ENCODE data around the gene NKAIN2.

NKAIN2 gene

GRCh38 chr6:124066946-124067552, 263.4 kb downstream of the NKAIN2 start:
- no peaks in the 10 kb centered on the region for H3K27me3 ChIP-seq (ENCODE audit: control insufficient read depth in 2 of 2, insufficient read depth in 2 of 2, low read length in 2 of 2)
- no peaks in the 10 kb centered on the region for H3K4me1 ChIP-seq (ENCODE audit: control insufficient read depth in 2 of 2, insufficient read depth in 2 of 2, low read length in 2 of 2)
- no peaks in the 10 kb centered on the region for H3K36me3 ChIP-seq (ENCODE audit: control insufficient read depth in 2 of 2, insufficient read depth in 2 of 2, low read length in 2 of 2)
- H3K9me3 ChIP-seq (ENCODE audit: control insufficient read depth in 2 of 2, low read length in 2 of 2): no peaks in the 10 kb centered on the region
- H3K27ac ChIP-seq (ENCODE audit: low read depth in 2 of 2, low read length in 2 of 2): no peak overlapping the region
- no peak overlapping the region for H3K4me3 ChIP-seq (ENCODE audit: low read length in 2 of 2)
- no peak overlapping the region for H3K9ac ChIP-seq (ENCODE audit: low read depth in 1 of 2, low read length in 2 of 2)

- no peak overlapping the region for H3K9ac ChIP-seq (ENCODE audit: low read depth in 1 of 2, low read length in 2 of 2)
- no peak overlapping the region for H3K27ac ChIP-seq (ENCODE audit: low read depth in 2 of 2, low read length in 2 of 2)
- no peaks in the 10 kb centered on the region for H3K4me1 ChIP-seq (ENCODE audit: control insufficient read depth in 2 of 2, insufficient read depth in 2 of 2, low read length in 2 of 2)
- H3K27me3 ChIP-seq (ENCODE audit: control insufficient read depth in 2 of 2, insufficient read depth in 2 of 2, low read length in 2 of 2): no peaks in the 10 kb centered on the region
- H3K4me3 ChIP-seq (ENCODE audit: low read length in 2 of 2): no peak overlapping the region
- no peaks in the 10 kb centered on the region for H3K9me3 ChIP-seq (ENCODE audit: control insufficient read depth in 2 of 2, low read length in 2 of 2)
- no peaks in the 10 kb centered on the region for H3K36me3 ChIP-seq (ENCODE audit: control insufficient read depth in 2 of 2, insufficient read depth in 2 of 2, low read length in 2 of 2)
These were observed 265.7 kb downstream of the NKAIN2 start for GRCh38 chr6:124069230-124069950.

- Histone ChIP-seq H3K4me1 (ENCODE audit: control insufficient read depth in 2 of 2, insufficient read depth in 2 of 2, low read length in 2 of 2) (no peaks in the 10 kb centered on the region), H3K27me3 (ENCODE audit: control insufficient read depth in 2 of 2, insufficient read depth in 2 of 2, low read length in 2 of 2) (no peaks in the 10 kb centered on the region), H3K27ac (ENCODE audit: low read depth in 2 of 2, low read length in 2 of 2) (no peak overlapping the region), H3K9ac (ENCODE audit: low read depth in 1 of 2, low read length in 2 of 2) (no peak overlapping the region), H3K9me3 (ENCODE audit: control insufficient read depth in 2 of 2, low read length in 2 of 2) (no peaks in the 10 kb centered on the region), H3K4me3 (ENCODE audit: low read length in 2 of 2) (no peak overlapping the region), H3K36me3 (ENCODE audit: control insufficient read depth in 2 of 2, insufficient read depth in 2 of 2, low read length in 2 of 2) (no peaks in the 10 kb centered on the region)
These were observed 269.4 kb downstream of the NKAIN2 start for GRCh38 chr6:124073021-124073420.

- H3K4me1 ChIP-seq (ENCODE audit: control insufficient read depth in 2 of 2, insufficient read depth in 2 of 2, low read length in 2 of 2): no peaks in the 10 kb centered on the region
- no peak overlapping the region for H3K4me3 ChIP-seq (ENCODE audit: low read length in 2 of 2)
These were observed 270.3 kb downstream of the NKAIN2 start for GRCh38 chr6:124073820-124074587.

GRCh38 chr6:124074606-124075005, 270.9 kb downstream of the NKAIN2 start:
- no peaks in the 10 kb centered on the region for H3K4me1 ChIP-seq (ENCODE audit: control insufficient read depth in 2 of 2, insufficient read depth in 2 of 2, low read length in 2 of 2)
- no peak overlapping the region for H3K9ac ChIP-seq (ENCODE audit: low read depth in 1 of 2, low read length in 2 of 2)
- H3K9me3 ChIP-seq (ENCODE audit: control insufficient read depth in 2 of 2, low read length in 2 of 2): no peaks in the 10 kb centered on the region
- H3K4me3 ChIP-seq (ENCODE audit: low read length in 2 of 2): no peak overlapping the region
- no peaks in the 10 kb centered on the region for H3K27me3 ChIP-seq (ENCODE audit: control insufficient read depth in 2 of 2, insufficient read depth in 2 of 2, low read length in 2 of 2)
- H3K36me3 ChIP-seq (ENCODE audit: control insufficient read depth in 2 of 2, insufficient read depth in 2 of 2, low read length in 2 of 2): no peaks in the 10 kb centered on the region
- H3K27ac ChIP-seq (ENCODE audit: low read depth in 2 of 2, low read length in 2 of 2): no peak overlapping the region

More at GRCh38 chr6:124073820-124074587, 270.3 kb downstream of the NKAIN2 start:
- Histone ChIP-seq H3K9me3 (ENCODE audit: control insufficient read depth in 2 of 2, low read length in 2 of 2) (no peaks in the 10 kb centered on the region), H3K27ac (ENCODE audit: low read depth in 2 of 2, low read length in 2 of 2) (no peak overlapping the region), H3K27me3 (ENCODE audit: control insufficient read depth in 2 of 2, insufficient read depth in 2 of 2, low read length in 2 of 2) (no peaks in the 10 kb centered on the region), H3K36me3 (ENCODE audit: control insufficient read depth in 2 of 2, insufficient read depth in 2 of 2, low read length in 2 of 2) (no peaks in the 10 kb centered on the region), H3K9ac (ENCODE audit: low read depth in 1 of 2, low read length in 2 of 2) (no peak overlapping the region)

- H3K36me3 ChIP-seq (ENCODE audit: control insufficient read depth in 2 of 2, insufficient read depth in 2 of 2, low read length in 2 of 2): no peaks in the 10 kb centered on the region
- no peaks in the 10 kb centered on the region for H3K27me3 ChIP-seq (ENCODE audit: control insufficient read depth in 2 of 2, insufficient read depth in 2 of 2, low read length in 2 of 2)
- H3K4me3 ChIP-seq (ENCODE audit: low read length in 2 of 2): no peak overlapping the region
- H3K4me1 ChIP-seq (ENCODE audit: control insufficient read depth in 2 of 2, insufficient read depth in 2 of 2, low read length in 2 of 2): no peaks in the 10 kb centered on the region
- no peak overlapping the region for H3K27ac ChIP-seq (ENCODE audit: low read depth in 2 of 2, low read length in 2 of 2)
- H3K9me3 ChIP-seq (ENCODE audit: control insufficient read depth in 2 of 2, low read length in 2 of 2): no peaks in the 10 kb centered on the region
- H3K9ac ChIP-seq (ENCODE audit: low read depth in 1 of 2, low read length in 2 of 2): no peak overlapping the region
These were observed 272.8 kb downstream of the NKAIN2 start for GRCh38 chr6:124076336-124077048.

GRCh38 chr6:124078169-124078568, 274.5 kb downstream of the NKAIN2 start:
- Histone ChIP-seq H3K4me3 (ENCODE audit: low read length in 2 of 2) (no peak overlapping the region), H3K27ac (ENCODE audit: low read depth in 2 of 2, low read length in 2 of 2) (no peak overlapping the region), H3K4me1 (ENCODE audit: control insufficient read depth in 2 of 2, insufficient read depth in 2 of 2, low read length in 2 of 2) (no peaks in the 10 kb centered on the region)

GRCh38 chr6:124080483-124080882, 276.8 kb downstream of the NKAIN2 start:
- no peak overlapping the region for H3K9ac ChIP-seq (ENCODE audit: low read depth in 1 of 2, low read length in 2 of 2)
- H3K27me3 ChIP-seq (ENCODE audit: control insufficient read depth in 2 of 2, insufficient read depth in 2 of 2, low read length in 2 of 2): no peaks in the 10 kb centered on the region
- H3K4me1 ChIP-seq (ENCODE audit: control insufficient read depth in 2 of 2, insufficient read depth in 2 of 2, low read length in 2 of 2): no peaks in the 10 kb centered on the region
- no peaks in the 10 kb centered on the region for H3K9me3 ChIP-seq (ENCODE audit: control insufficient read depth in 2 of 2, low read length in 2 of 2)
- no peak overlapping the region for H3K4me3 ChIP-seq (ENCODE audit: low read length in 2 of 2)
- no peak overlapping the region for H3K27ac ChIP-seq (ENCODE audit: low read depth in 2 of 2, low read length in 2 of 2)
- no peaks in the 10 kb centered on the region for H3K36me3 ChIP-seq (ENCODE audit: control insufficient read depth in 2 of 2, insufficient read depth in 2 of 2, low read length in 2 of 2)

More at GRCh38 chr6:124078169-124078568, 274.5 kb downstream of the NKAIN2 start:
- H3K9ac ChIP-seq (ENCODE audit: low read depth in 1 of 2, low read length in 2 of 2): no peak overlapping the region
- no peaks in the 10 kb centered on the region for H3K9me3 ChIP-seq (ENCODE audit: control insufficient read depth in 2 of 2, low read length in 2 of 2)
- H3K27me3 ChIP-seq (ENCODE audit: control insufficient read depth in 2 of 2, insufficient read depth in 2 of 2, low read length in 2 of 2): no peaks in the 10 kb centered on the region
- no peaks in the 10 kb centered on the region for H3K36me3 ChIP-seq (ENCODE audit: control insufficient read depth in 2 of 2, insufficient read depth in 2 of 2, low read length in 2 of 2)

GRCh38 chr6:124090491-124090890, 286.8 kb downstream of the NKAIN2 start:
- H3K9me3 ChIP-seq (ENCODE audit: control insufficient read depth in 2 of 2, low read length in 2 of 2): no peaks in the 10 kb centered on the region
- no peak overlapping the region for H3K27ac ChIP-seq (ENCODE audit: low read depth in 2 of 2, low read length in 2 of 2)
- H3K27me3 ChIP-seq (ENCODE audit: control insufficient read depth in 2 of 2, insufficient read depth in 2 of 2, low read length in 2 of 2): no peaks in the 10 kb centered on the region
- no peaks in the 10 kb centered on the region for H3K4me1 ChIP-seq (ENCODE audit: control insufficient read depth in 2 of 2, insufficient read depth in 2 of 2, low read length in 2 of 2)
- no peak overlapping the region for H3K9ac ChIP-seq (ENCODE audit: low read depth in 1 of 2, low read length in 2 of 2)
- no peak overlapping the region for H3K4me3 ChIP-seq (ENCODE audit: low read length in 2 of 2)
- H3K36me3 ChIP-seq (ENCODE audit: control insufficient read depth in 2 of 2, insufficient read depth in 2 of 2, low read length in 2 of 2): no peaks in the 10 kb centered on the region

GRCh38 chr6:124099520-124099919, 295.9 kb downstream of the NKAIN2 start:
- no peaks in the 10 kb centered on the region for H3K27me3 ChIP-seq (ENCODE audit: control insufficient read depth in 2 of 2, insufficient read depth in 2 of 2, low read length in 2 of 2)
- no peak overlapping the region for H3K4me3 ChIP-seq (ENCODE audit: low read length in 2 of 2)
- no peak overlapping the region for H3K27ac ChIP-seq (ENCODE audit: low read depth in 2 of 2, low read length in 2 of 2)
- no peaks in the 10 kb centered on the region for H3K9me3 ChIP-seq (ENCODE audit: control insufficient read depth in 2 of 2, low read length in 2 of 2)
- no peak overlapping the region for H3K9ac ChIP-seq (ENCODE audit: low read depth in 1 of 2, low read length in 2 of 2)
- H3K36me3 ChIP-seq (ENCODE audit: control insufficient read depth in 2 of 2, insufficient read depth in 2 of 2, low read length in 2 of 2): no peaks in the 10 kb centered on the region
- no peaks in the 10 kb centered on the region for H3K4me1 ChIP-seq (ENCODE audit: control insufficient read depth in 2 of 2, insufficient read depth in 2 of 2, low read length in 2 of 2)

Measured in mucosa of rectum (tissue), 2 donors.